Endometrial microvascular endothelial cells (primary cell): ENCODE data around the gene EARS2. TPM values are rescaled to one million over a fixed set of nuclear protein-coding genes. Genes with fewer than 3 reads are reported as not detected.
"Not testable (repeated sequence)": the region's sequence is repeated elsewhere in the genome, so short reads cannot be mapped to it uniquely, and the experiment has no call there.

ENCODE experiments used
- in situ Hi-C: cut with HindIII; loops from 2 replicates; pipeline ENCODE4 v1.10.0; 2017; ENCODE audit warnings: low sequenced_read_pairs, low pct_unique_long_range_greater_than_20kb; ENCODE audit errors: inconsistent ontology term
- total RNA-seq: library from RNA; depleted of rRNA; stranded (reverse); fragments of >200 nt; gene quantifications from one replicate; pipeline ENCODE4 v1.2.3, GENCODE V29; 2015; ENCODE audit errors: inconsistent ontology term

Gene EARS2
- total RNA-seq, 1 donor from 2014 or later: 16.9 TPM

- in situ Hi-C loops: no loop called here
These were observed 14.7 kb upstream of the EARS2 start for GRCh38 chr16:23571895-23572294.

GRCh38 chr16:23570992-23571632 lies 14.0 kb upstream of the EARS2 start:
- in situ Hi-C loops: no loop called here

GRCh38 chr16:23567602-23568001 lies 10.5 kb upstream of the EARS2 start:
- in situ Hi-C loops: no loop called here

GRCh38 chr16:23566724-23567123 lies 9.6 kb upstream of the EARS2 start:
- in situ Hi-C loops: no loop called here

- in situ Hi-C loops: no loop called here
These were observed 7.6 kb upstream of the EARS2 start for GRCh38 chr16:23564575-23565363.

GRCh38 chr16:23563186-23563585 lies 6.0 kb upstream of the EARS2 start:
- in situ Hi-C loops: no loop called here

GRCh38 chr16:23562505-23562904 lies 5.4 kb upstream of the EARS2 start:
- in situ Hi-C loops: no loop called here

- in situ Hi-C loops: no loop called here
These were observed 4.4 kb upstream of the EARS2 start for GRCh38 chr16:23561586-23561985.

GRCh38 chr16:23557779-23558702 lies 891 bp upstream of the EARS2 start:
- in situ Hi-C loops: no loop called here

GRCh38 chr16:23554536-23554935 lies 2.6 kb downstream of the EARS2 start:
- in situ Hi-C loops: no loop called here

- in situ Hi-C loops: no loop called here
These were observed 5.0 kb downstream of the EARS2 start for GRCh38 chr16:23552161-23552560.

- in situ Hi-C loops: no loop called here
These were observed 7.2 kb downstream of the EARS2 start for GRCh38 chr16:23549938-23550337.

GRCh38 chr16:23544436-23544835 lies 12.7 kb downstream of the EARS2 start:
- in situ Hi-C loops: no loop called here

- in situ Hi-C loops: not testable (repeated sequence)
These were observed 16.4 kb downstream of the EARS2 start for GRCh38 chr16:23540817-23541178.

GRCh38 chr16:23539984-23540816 lies 16.9 kb downstream of the EARS2 start:
- in situ Hi-C loops: no loop called here

- in situ Hi-C loops: no loop called here
These were observed 18.3 kb downstream of the EARS2 start for GRCh38 chr16:23538919-23539278.

GRCh38 chr16:23537390-23537789 lies 19.8 kb downstream of the EARS2 start:
- in situ Hi-C loops: no loop called here

GRCh38 chr16:23535901-23536300 lies 21.2 kb downstream of the EARS2 start:
- in situ Hi-C loops: no loop called here
